MM.1S (cell line): Measurements from ENCODE around the gene PTPRH.

Experiments
- DNase-seq: peaks from one replicate; pipeline ENCODE4 v3.0.0-alpha.2; 2015
- H2AFZ ChIP-seq: fragments of 300-600 bp; sonication (generic); 2 replicates; pipeline ENCODE4 v1.6.0; 2016; ENCODE audit warnings: antibody characterized with exemption, low read length
- H3F3A ChIP-seq: fragments of 300-600 bp; sonication (generic); 2 replicates; pipeline ENCODE4 v1.6.1; 2016; ENCODE audit warnings: mild to moderate bottlenecking, antibody characterized with exemption, low read length, moderate library complexity, mixed read lengths; ENCODE audit not compliant: insufficient read depth
- H3K27ac ChIP-seq: fragments of 300-600 bp; sonication (generic); 2 replicates; pipeline ENCODE4 v1.5.1; 2016; ENCODE audit warnings: mild to moderate bottlenecking, low read length
- H3K27me3 ChIP-seq: fragments of 300-600 bp; sonication (generic); replicated peaks from 2 replicates; pipeline ENCODE4 v1.6.0; 2016; ENCODE audit warnings: low read length; ENCODE audit not compliant: insufficient read depth
- H3K36me3 ChIP-seq: fragments of 300-600 bp; sonication (generic); replicated peaks from 2 replicates; pipeline ENCODE4 v1.6.1; 2016; ENCODE audit warnings: mild to moderate bottlenecking, low read length, mixed read lengths; ENCODE audit not compliant: insufficient read depth
- H3K4me1 ChIP-seq: fragments of 300-600 bp; sonication (generic); 2 replicates; pipeline ENCODE4 v1.6.1; 2016; ENCODE audit warnings: low read length, mixed read lengths
- H3K4me2 ChIP-seq: fragments of 300-600 bp; sonication (generic); 2 replicates; pipeline ENCODE4 v1.6.0; 2016; ENCODE audit warnings: low read depth, low read length
- H3K4me3 ChIP-seq: fragments of 300-600 bp; sonication (generic); 2 replicates; pipeline ENCODE4 v1.5.1; 2016; ENCODE audit warnings: low read length, mixed read lengths
- H3K79me2 ChIP-seq: fragments of 300-600 bp; sonication (generic); 2 replicates; pipeline ENCODE4 v1.6.1; 2016; ENCODE audit warnings: mixed run types, low read length, mixed read lengths
- H3K9ac ChIP-seq: fragments of 300-600 bp; sonication (generic); 2 replicates; pipeline ENCODE4 v1.6.1; 2016; ENCODE audit warnings: low read length, mixed read lengths
- H3K9me2 ChIP-seq: fragments of 300-600 bp; sonication (generic); replicated peaks from 2 replicates; pipeline ENCODE4 v1.6.1; 2016; ENCODE audit warnings: mild to moderate bottlenecking, low read length, mixed read lengths; ENCODE audit not compliant: insufficient read depth
- H3K9me3 ChIP-seq: fragments of 300-600 bp; sonication (generic); replicated peaks from 2 replicates; pipeline ENCODE4 v1.6.1; 2016; ENCODE audit warnings: mild to moderate bottlenecking, low read length, mixed read lengths; ENCODE audit not compliant: insufficient read depth
- H4K20me1 ChIP-seq: fragments of 300-600 bp; sonication (generic); 2 replicates; pipeline ENCODE4 v1.6.1; 2016; ENCODE audit warnings: mild to moderate bottlenecking, low read length, moderate library complexity, mixed read lengths; ENCODE audit not compliant: insufficient read depth
- CTCF ChIP-seq: fragments of 300-600 bp; sonication (generic); IDR thresholded peaks from 2 replicates; pipeline ENCODE4 v1.5.1; 2016; ENCODE audit warnings: antibody characterized with exemption, low read length, mixed read lengths
- EZH2 ChIP-seq: fragments of 300-600 bp; sonication (generic); optimal IDR thresholded peaks from 2 replicates; pipeline ENCODE3; 2017; ENCODE audit warnings: low read depth, mild to moderate bottlenecking, antibody characterized with exemption, low read length, mixed read lengths
- EZH2phosphoT487 ChIP-seq: fragments of 300-600 bp; sonication (generic); IDR thresholded peaks from 2 replicates; pipeline ENCODE4 v1.6.1; 2018; ENCODE audit warnings: antibody characterized with exemption, low read length

Gene PTPRH

GRCh38 chr19:55137915-55138314 is 71.4 kb downstream of the PTPRH start:
- Histone ChIP-seq H3K4me3 (no peak overlapping the region), H3K9me2 (no peaks in the 10 kb centered on the region), H3F3A (no peaks in the 10 kb centered on the region), H3K9ac (no peak overlapping the region), H2AFZ (no peak overlapping the region), H3K4me2 (no peak overlapping the region), H3K9me3 (no peaks in the 10 kb centered on the region), H4K20me1 (no peaks in the 10 kb centered on the region), H3K4me1 (0 out of 2 replicates have a peak, but pooled peaks cover 5% of the 10 kb centered on the region), H3K27ac (no peak overlapping the region), H3K27me3 (peaks cover 92% of the 10 kb centered on the region), H3K36me3 (no peaks in the 10 kb centered on the region), H3K79me2 (no peaks in the 10 kb centered on the region)
- TF ChIP-seq EZH2phosphoT487 (no peak), CTCF (no peak), EZH2 (no peak)
- DNase-seq = no peak

GRCh38 chr19:55136399-55137102 is 72.8 kb downstream of the PTPRH start:
- no peak for TF ChIP-seq EZH2
- no peak for TF ChIP-seq EZH2phosphoT487
- no peak for TF ChIP-seq CTCF

DNA sequence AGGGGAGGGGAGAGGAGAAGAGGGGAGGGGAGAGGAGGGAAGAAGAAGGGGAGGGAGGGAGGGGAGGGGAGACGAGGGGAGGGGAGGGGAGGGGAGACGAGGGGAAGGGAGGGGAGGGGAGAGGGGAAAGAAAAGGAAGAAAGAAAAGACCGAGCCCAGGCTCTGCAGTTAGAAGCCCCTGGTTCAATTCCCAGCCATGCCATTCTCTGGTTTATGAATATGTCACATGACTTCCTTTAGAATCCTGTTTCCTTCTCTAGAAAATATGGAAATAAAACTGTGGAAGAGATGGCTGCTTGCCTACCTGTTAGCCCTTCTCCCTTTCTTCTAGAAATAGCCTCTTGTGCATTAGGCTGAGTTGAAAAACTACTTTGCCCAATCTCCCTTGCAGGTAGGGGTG is 74.6 kb downstream of the PTPRH start:
- no peaks in the 10 kb centered on the region for H3K9me3 ChIP-seq
- no peaks in the 10 kb centered on the region for H4K20me1 ChIP-seq
- H3K27ac ChIP-seq = no peak overlapping the region
- no peak overlapping the region for H2AFZ ChIP-seq
- H3K4me1 ChIP-seq = 0 out of 2 replicates have a peak, but pooled peaks cover 3% of the 10 kb centered on the region
- H3K79me2 ChIP-seq = no peaks in the 10 kb centered on the region
- no peak for DNase-seq
- H3K4me2 ChIP-seq = no peak overlapping the region
- no peaks in the 10 kb centered on the region for H3K9me2 ChIP-seq
- peaks cover 5% of the 10 kb centered on the region; the same call in 1 of the 2 replicates for H3F3A ChIP-seq
- H3K4me3 ChIP-seq = no peak overlapping the region
- no peaks in the 10 kb centered on the region for H3K36me3 ChIP-seq
- no peak overlapping the region for H3K9ac ChIP-seq
- H3K27me3 ChIP-seq = peaks cover 89% of the 10 kb centered on the region
- TF ChIP-seq CTCF (no peak), EZH2phosphoT487 (no peak), EZH2 (no peak)

More at GRCh38 chr19:55136399-55137102, 72.8 kb downstream of the PTPRH start:
- DNase-seq = no peak
- Histone ChIP-seq H3K4me1 (0 out of 2 replicates have a peak, but pooled peaks cover 3% of the 10 kb centered on the region), H3F3A (peaks cover 5% of the 10 kb centered on the region; the same call in 1 of the 2 replicates), H3K79me2 (no peaks in the 10 kb centered on the region), H2AFZ (no peak overlapping the region), H3K9me3 (no peaks in the 10 kb centered on the region), H3K9ac (no peak overlapping the region), H3K4me3 (no peak overlapping the region), H3K27me3 (peaks cover 90% of the 10 kb centered on the region), H3K36me3 (no peaks in the 10 kb centered on the region), H3K27ac (no peak overlapping the region), H4K20me1 (no peaks in the 10 kb centered on the region), H3K9me2 (no peaks in the 10 kb centered on the region), H3K4me2 (no peak overlapping the region)
